HG03432 (cell line): ENCODE measurements around the gene MBD1.
"Not testable (repeated sequence)": the region's sequence is repeated elsewhere in the genome, so short reads cannot be mapped to it uniquely, and the experiment has no call there.

Experiments used
- ATAC-seq: cut with Tn5 transposase; IDR thresholded peaks from one replicate; pipeline ENCODE4 v1.9.1; 2021; ENCODE audit warnings: mild to moderate bottlenecking, moderate library complexity; ENCODE audit not compliant: unreplicated experiment

MBD1 gene

DNA sequence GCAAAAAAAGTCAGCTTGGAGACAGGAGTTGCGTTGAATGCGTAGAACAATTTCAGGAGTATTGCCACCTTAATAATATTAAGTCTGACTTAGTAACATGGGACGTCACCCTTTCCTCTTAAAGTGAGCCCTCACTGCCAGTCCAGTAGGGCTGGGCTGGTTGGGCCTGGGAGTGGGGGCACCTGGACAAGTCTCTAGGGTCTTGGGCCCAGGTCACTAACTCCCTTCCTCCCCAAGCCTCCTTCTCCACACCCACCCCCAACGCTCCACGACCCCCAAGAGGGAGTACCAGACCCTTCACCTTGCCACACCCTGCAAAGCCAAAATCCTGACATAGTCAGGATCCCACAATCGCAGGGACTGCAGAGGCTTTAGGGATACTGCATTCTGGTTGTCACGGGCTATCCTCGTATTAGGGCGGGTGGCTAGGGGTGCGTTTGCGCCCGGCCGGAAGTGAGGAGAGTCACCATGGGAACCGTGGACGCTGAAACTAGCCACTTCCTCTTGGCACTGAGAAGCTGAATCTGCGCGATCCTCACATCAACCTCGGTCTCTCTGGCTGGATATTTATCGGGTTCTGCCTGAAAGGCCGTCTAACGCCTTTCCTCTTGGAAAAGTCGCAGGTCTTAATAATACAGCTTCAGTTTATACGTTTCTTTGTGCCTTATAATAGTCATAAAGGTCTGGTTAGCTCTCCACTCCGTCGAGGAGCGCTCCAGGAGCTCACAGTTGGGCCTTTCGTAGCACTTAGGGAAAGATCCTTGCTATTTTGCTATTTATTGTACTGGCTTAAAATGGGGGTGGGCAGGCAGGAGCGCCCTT, 16.5 kb upstream of the MBD1 start:
- ATAC-seq: peak; percentile 100

DNA sequence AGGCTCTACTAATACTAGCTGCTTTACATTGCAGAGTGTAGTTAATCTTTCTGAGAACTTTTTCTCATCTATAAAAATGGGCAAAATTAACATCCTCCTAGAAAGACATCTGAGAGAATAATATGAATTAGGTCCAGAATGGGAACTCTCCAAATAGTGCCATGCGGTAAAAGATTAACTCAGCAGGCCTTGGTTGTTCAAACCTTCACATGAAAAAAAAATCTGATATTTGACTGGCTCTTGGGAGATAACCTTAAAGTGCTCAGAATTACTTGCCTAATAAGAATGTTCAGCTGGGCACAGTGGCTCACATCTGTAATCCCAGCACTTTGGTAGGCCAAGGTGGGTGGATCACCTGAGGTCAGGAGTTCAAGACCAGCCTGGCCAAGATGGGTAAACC, 11.7 kb upstream of the MBD1 start:
- no peak for ATAC-seq

DNA sequence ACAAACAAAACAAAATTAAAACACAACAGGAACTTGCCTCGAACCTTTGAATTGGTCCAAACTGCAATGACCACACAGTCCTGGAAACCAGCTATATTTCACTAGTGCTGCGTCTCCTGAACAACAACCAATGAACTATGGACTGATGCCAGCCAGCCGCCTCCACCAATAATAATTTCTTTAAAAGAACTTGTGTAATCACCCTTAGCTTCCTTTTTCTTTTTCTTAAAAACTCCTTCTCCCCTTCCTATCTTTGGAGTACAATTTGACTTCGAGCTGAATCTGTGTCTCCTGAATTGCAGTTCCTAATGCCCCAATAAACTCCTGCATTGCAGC, 7.8 kb upstream of the MBD1 start:
- ATAC-seq: no peak

DNA sequence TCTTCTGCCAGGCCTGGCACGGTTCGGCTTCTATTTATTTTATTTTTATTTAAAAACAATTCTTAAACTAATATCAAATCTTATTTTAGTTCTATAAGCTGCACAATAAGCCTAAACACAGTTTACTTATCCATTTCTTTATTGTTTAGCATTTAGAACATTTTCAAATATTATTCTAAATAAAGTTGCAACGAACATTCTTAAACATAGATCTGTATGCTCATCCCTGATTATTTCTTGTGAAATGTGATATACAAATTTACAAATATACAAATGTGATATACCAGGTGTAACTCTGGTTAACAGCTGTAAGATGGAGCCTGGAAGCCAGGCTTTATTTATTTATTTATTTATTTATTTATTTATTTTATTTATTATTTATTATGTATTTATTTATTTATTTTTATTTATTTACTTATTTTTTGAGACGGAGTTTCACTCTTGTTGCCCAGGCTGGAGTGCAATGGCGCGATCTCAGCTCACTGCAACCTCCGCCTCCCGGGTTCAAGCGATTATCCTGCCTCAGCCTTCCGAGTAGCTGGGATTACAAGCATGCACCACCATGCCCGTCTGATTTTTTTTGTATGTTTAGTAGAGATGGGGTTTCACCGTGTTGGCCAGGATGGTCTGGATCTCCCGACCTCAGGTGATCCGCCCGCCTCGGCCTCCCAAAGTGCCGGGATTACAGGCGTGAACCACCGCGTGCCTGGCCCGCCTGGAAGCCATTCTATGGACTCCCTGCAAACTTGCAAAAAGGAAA, 7.2 kb upstream of the MBD1 start:
- ATAC-seq: not testable (repeated sequence)

DNA sequence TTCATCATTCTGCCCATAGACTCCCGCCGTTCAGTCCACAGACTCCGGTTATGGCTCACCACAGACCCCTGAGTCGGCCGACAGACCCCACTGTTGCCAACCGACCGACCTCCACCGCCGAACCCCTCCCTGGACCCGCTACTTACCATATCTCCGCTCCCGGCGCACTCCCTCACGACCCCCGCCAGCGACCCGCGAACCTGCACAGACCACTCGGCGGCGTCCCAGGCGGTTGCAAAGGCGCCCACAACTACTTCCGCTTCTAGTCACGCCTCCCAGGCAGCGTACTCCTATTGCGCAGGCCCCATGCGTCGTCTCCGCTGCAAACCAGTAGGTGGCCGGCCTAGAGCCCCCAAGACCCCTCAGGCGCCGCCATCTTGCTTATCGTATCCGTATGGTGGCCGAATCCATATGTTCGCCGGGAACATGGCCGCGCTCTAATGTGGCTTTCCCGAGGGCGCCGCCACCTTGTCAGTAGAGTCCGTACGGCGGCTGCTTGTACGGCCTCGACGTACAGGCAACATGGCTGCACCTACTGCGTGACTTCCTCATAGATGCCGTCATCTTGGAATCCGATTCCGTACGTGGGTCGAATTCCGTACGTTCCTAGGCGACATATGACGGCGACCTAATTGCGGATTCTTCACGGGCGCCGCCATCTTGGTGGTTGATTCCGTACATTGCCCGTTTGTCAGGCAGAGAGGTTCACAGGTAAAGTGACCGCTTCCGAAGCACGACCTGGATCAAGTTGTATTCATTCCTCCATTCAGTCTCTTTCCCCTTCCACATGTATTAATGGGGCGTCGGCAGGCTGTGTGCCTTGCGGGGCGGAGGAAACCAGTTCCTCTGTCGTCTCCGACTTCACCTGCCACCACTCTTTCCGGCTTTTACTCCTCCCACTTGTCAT, 6.4 kb upstream of the MBD1 start, which contains the start of gene CXXC1:
CXXC1 (minus strand) TSS at position 252 of the 907 bp plus-strand sequence; CDS start at position 149, 103 bp downstream.
- peak; percentile 87 for ATAC-seq

DNA sequence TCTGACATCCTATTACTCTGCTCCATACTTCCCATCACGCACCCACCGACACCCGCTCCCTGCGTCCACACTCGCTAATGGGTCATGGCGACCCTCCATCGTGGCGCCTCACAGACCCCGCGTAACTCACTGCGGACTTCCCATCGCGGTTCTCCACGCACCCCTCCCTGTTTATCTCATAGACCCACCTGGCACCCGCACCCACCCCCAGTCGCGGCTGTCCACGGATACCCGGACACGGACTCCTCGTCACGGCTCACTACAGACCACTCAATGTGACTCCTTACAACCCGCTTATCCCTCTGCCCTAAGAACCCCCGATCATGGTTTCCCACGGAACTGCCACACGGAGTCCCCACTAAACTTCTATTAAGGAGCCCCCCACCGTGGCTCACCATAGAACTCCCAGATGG, 5.7 kb upstream of the MBD1 start:
- ATAC-seq: no peak

DNA sequence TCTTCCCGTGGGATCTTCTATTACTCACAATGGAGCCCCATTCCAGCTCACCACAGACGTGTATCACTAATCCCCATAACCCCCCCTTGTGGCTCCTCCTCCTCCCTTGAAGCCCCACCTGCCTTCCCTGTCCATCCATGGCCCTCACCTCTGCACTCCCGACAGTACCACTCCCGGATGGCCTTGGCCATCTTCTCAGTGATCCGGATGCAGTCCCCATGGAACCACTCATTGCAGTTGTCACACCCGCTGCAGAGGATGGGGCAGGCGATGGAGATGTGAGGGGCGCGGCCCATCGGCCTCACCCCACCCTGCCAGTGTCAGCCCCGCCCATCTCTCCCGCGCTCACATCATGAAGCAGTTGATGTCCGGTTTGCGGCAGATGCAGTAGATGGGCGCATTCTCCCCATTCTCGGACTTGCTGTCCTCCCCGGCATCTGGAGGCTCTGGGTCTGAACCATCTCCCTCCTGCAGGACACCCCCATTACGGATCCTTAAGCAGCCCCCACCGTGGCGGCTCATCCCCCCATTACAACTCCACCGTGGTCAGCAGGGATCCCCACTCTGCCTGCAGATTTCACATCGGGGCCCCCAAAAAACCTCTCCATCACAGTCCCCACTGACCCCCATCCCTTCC, 5.2 kb upstream of the MBD1 start:
- ATAC-seq: no peak

DNA sequence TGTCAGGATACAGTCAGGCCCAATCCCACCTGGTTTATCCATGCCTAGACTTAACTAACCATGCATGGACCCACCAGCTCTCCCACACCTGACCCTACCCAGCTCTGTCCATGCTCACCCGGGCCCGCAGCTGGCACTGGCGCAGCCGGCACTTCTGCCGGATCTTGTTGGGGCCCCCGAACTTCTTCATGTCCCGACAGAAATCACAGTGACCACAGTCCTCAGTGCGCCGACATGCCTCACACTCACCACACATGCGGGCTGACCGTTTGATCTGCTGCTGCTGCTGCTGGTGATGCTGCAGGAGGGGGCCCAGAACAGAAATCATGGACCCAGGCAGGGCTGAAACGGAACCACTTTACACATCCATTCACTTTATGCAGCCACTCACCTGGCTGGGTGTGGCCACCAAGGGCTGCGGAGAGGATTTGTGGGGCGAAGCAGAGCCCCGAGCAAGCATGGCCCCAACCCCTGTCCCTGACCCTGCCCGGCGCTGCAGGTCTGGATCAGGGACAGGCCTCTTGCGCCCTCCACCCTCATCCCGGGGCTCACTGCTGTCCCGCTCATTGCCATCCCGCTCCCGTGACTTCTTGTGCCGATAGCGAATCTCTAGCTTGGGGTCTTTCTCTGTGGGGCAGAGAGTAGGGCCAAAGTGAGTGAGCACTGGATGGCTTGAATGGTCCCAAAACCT, 4.5 kb upstream of the MBD1 start:
- ATAC-seq: no peak

DNA sequence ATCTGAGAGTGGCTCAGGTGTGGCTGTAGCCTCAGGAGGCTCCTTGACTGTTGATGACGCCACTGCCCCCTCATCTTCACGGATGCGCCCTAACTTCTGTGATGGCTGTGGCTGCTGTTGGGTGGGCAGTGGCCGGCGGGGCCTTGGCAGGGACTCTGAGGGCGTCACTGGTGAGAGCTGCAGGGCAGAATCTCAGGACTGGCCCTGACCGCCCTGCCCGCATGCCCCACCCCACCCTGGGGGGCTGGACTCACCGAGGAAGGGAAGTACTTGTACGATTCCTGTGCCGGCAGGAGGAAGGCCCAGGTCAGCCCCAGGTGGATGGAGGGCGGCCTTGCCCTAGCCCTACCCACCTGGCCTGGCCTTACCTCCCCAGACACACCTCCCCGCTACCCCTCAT, 3.7 kb upstream of the MBD1 start:
- no peak for ATAC-seq

DNA sequence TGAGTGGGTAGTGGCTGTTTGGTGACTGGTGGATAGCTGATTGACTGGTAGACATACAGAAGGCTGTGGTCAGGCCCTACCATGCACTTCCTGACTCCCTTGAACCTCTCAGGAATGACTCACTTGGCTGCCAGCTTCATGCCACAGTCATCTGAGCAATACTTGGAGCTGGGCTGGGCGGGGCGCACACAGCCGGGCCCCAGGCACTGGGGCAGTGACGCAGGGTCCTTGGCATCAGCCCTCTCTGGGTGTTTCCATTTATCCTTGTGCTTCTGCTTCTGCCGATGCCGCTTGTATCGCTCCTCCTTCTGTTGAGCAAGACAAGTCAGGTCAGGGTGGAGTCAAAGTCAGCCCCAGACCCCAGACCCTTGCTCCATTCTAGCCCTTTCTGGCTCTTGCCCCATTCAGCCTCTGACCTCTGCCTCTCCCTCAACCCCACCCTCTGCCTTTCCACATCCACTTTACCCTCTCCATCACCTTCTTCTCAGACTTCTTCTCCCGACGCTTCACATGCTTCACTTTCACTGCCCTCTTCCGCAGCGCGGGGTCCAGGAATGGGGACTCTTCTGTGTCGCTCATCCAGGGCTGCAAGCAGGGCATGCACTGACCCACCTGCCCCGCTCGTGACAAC, 3.0 kb upstream of the MBD1 start:
- ATAC-seq: no peak

DNA sequence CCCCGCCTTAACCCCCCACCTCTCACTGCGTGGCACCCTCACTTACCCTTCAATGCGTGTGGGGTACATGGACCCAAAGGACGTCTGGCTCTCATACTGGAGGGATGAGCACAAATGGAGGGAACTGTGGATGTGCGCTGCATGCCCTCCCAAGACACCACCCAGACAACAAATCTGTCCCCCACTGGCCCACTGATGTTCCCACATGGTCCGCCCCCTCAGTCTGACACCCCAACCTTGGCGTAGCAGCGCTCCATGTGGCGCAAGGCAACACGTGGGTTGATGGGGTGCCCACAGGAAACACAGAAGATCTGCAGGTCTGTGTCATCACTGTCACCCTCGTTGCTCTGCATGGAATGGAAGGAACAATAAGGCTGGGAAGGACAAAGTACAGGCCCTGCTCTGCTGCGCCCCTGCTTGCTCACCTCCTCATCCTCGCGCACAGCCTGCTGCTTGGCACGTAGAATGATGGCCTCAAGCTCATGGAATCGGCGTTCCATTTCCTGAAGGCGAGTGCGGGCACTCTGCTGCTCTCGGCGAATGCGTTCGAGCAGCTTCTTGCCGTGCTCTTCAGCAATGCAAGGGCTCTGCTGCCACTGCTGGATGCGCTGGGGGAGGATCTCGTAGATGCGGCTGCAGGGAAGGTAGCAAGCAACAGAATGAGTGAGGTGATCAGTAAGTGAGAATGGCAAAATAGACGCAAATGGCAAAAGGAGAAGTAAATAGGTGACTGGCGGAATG, 2.3 kb upstream of the MBD1 start:
- ATAC-seq: no peak

DNA sequence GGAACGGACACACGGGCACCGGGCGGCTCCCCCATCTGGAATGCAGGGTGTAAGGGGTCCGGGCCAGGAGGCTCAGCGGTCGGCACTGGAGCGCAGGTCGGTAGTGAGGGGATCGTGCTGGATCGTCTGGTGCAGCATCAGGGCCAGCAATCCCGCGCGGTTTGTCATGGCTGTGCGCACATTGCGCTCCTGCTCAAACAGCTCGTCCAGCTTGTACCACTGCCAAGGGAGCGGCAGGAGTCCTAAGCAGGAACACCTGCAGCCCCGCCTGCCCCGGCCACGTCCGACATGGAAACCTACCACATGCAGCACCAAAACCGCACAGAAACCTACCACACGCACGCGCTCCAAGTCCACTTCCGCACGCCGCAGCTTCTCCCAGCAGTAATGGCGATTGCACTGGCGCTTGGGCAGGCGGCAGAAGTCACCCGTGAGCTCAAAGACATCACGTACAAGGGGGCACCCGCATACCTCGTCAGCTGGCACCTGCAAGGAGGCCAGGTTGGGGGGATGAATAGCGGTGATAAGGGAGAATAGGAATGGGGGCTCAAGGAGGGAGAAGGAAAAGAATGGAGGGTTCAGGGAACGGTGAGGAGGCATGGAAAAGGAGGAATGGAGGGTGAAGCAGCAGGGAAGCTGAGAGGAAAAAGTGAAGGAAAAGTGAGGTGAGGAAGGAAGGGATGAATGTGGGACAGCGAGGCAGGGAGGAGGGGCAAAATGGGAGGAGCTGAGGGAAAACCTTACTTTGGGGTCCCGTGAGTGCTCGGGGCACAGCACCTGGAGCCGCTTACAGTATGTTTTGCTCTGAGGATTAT, 1.4 kb upstream of the MBD1 start:
- no peak for ATAC-seq

DNA sequence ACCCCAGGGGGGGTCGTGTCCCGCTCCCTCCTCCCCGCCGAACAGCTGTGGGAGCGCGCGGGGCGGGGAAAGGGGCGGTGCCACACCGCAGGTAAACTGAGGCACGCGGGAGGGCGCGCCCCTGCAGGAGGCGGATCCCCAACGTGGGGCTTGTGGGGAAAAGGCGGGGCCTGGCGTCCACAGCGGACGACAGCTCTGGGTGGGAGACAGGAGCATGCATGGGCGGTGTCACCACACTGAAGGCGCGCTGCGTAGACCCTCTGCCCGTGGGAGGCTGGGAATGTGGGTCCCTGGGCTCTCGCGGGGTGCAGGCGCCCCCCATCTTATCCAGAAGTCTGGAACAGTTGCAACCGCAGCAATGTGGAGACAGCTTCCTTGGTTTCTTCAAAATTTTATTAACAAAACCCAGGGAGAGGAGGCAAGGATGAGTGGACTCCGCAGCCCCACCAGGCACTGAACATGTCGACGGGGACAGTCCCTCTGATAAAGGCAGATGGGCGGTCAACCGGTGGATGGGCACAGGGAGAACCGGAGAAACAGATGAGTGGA, 723 bp upstream of the MBD1 start:
- no peak for ATAC-seq

DNA sequence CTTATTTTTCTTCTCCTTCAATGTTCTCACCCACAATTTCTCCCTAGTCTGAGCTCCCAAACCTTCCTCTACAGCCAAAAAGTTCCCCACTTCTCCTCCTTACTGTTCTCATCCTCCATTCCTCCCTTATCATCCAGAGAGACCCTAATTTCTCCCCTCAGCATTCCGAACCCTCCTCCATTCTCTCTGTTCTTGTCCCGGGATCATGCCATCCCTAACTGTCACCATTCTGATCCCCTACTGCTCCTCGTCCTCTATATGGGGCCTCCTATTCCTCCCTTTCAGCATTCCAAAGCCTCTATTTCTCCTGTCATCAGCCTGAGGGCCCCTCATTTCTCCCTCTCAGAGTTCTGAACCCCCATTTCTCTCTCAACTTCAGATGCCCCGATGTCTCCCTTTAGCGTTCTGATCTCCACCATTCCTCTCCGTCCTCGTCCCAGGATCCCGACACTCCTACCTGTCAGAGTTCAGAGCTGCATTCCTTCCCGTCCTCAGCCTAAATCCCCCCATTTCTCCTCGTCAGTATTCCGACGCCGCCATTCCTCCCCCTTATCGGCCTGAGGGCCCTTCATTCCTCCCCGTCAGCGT, 522 bp downstream of the MBD1 start:
- ATAC-seq: no peak

DNA sequence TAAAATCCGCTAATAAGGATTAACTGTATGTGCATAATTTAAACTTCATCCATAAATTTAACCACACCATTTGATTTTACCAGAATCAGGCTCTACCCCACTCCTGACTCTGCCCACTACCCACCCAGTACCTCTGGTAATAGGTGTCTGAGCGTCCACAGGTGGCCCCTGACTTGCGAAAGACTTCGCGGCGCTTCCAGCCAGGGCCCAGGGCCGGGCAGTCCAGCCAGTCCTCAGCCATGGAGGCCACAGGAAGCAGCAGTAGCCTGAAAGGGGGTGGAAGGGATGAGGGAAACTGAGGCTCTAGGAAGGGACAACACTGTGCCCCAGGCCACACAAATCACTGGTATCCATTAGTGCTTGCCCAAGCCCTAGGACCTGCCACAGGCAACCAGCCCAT, 1.6 kb downstream of the MBD1 start:
- ATAC-seq: no peak

DNA sequence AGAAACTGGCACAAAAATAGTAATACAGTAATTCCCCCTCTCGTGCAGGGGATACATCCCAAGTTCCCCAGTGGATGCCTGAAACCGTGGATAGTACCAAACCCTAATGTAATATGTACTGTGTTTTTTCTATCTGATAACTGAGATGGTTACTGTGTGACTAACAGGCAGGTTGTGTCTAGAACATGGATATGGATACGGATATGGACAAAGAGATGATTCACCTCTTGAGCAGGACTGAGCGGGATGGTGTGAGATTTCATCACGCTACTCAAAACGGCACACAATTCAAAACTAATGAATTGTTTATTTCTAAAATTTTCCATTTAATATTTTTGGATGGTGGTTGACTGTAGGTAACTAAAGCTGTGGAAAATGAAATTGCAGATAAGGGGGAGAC, 3.4 kb downstream of the MBD1 start:
- no peak for ATAC-seq

DNA sequence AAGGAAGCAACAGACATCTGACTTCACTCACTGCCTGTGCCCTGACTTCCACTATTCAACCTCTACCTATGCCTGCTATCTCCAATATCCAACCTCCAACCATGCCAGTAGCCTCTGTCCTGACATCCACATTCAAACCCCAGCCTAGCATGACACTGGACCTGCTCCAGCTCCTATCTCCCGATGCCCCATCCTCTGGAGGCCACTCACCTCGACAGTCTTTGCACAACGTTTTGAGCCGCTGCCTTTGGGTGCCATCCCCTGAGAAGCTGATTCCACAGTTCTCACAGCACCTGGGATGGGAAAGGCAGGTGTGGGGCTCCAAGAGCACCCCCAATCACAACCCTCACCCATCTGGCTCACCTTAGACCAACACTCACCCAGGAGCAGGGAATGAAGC, 4.9 kb downstream of the MBD1 start:
- no peak for ATAC-seq
